Uterus (tissue), 2 donors: Measurements from ENCODE around the gene HSPG2.

Source experiments
- CTCF ChIP-seq, 4 experiments: fragments of 200-600 bp in 2 of 4; fragments of 450-650 bp in 2 of 4; sonication (generic) in 2 of 4; IDR thresholded peaks; one replicate each; pipeline ENCODE4 v1.5.1; 2016 to 2019; ENCODE audit warnings: antibody characterized with exemption in 4 of 4, mild to moderate bottlenecking in 2 of 4, moderate library complexity in 1 of 4
- POLR2A ChIP-seq, 2 donors: fragments of 450-650 bp; IDR thresholded peaks; one replicate each; pipeline ENCODE4 v1.6.1; 2016; ENCODE audit warnings: antibody characterized with exemption in 2 of 2, mild to moderate bottlenecking in 1 of 2, moderate library complexity in 1 of 2

- TF ChIP-seq CTCF (IDR thresholded peaks at IDR 0.05) (no peak), POLR2A (IDR thresholded peaks at IDR 0.05) (no peak)
Observed at GRCh38 chr1:21868941-21869454, 68.1 kb downstream of the HSPG2 start.
